Activated CD8-positive, alpha-beta T cell treated with anti-CD3 and anti-CD28 coated beads for 36 hours (primary cell): ENCODE measurements around the gene ADGRL4. TPM values are rescaled to one million over a fixed set of nuclear protein-coding genes. Genes with fewer than 3 reads are reported as not detected.

ENCODE experiments used
- ATAC-seq: fragments of 200-7000 bp; cut with Tn5 transposase; one replicate; pipeline ENCODE4 v1.10.0; 2021; ENCODE audit warnings: mild to moderate bottlenecking, moderate library complexity
- CTCF ChIA-PET: fragments of 350-600 bp; sonication (Branson Sonifier 250); formaldehyde crosslinking; loops from one replicate; lab custom pipeline; 2021; ENCODE audit warnings: antibody characterized with exemption; lab: Charles Lee
- POLR2A ChIA-PET: fragments of 350-600 bp; sonication (Branson Sonifier 250); formaldehyde crosslinking; loops from one replicate; lab custom pipeline; 2021; ENCODE audit warnings: antibody characterized with exemption; lab: Charles Lee
- DNase-seq: peaks from one replicate; pipeline ENCODE4 v3.0.0-alpha.2; 2020
- H3K27ac Mint-ChIP-seq: one replicate; pipeline ENCODE4 v1.8.0; 2021; ENCODE audit warnings: mild to moderate bottlenecking, mixed read lengths
- H3K27me3 Mint-ChIP-seq: one replicate; pipeline ENCODE4 v1.8.0; 2021; ENCODE audit warnings: mixed read lengths
- H3K36me3 Mint-ChIP-seq: one replicate; pipeline ENCODE4 v1.8.0; 2021; ENCODE audit warnings: low read depth, mixed read lengths
- H3K4me1 Mint-ChIP-seq: one replicate; pipeline ENCODE4 v1.8.0; 2021; ENCODE audit warnings: low read depth, mixed read lengths
- H3K4me3 Mint-ChIP-seq: one replicate; pipeline ENCODE4 v1.8.0; 2021; ENCODE audit warnings: mild to moderate bottlenecking, moderate library complexity, mixed read lengths
- H3K9me3 Mint-ChIP-seq: one replicate; pipeline ENCODE4 v1.8.0; 2021; ENCODE audit warnings: mixed read lengths
- intact Hi-C: fragments of 100-400 bp; cut with micrococcal nuclease; formaldehyde crosslinking; loops from one replicate; pipeline ENCODE4 v1.10.0; 2022
- total RNA-seq, 2 experiments: library from RNA; stranded (reverse); gene quantifications; one replicate each; pipeline ENCODE4 v1.2.3, GENCODE V29; 2021
- TF ChIP-seq, protein P1 (sequence below): fragments of 200-600 bp; IDR thresholded peaks from one replicate; pipeline ENCODE4 v1.8.0; 2022; ENCODE audit warnings: antibody characterized with exemption, mild to moderate bottlenecking

The ADGRL4 gene
- total RNA-seq, 2 experiments from 2014 or later, result not detected

DNA sequence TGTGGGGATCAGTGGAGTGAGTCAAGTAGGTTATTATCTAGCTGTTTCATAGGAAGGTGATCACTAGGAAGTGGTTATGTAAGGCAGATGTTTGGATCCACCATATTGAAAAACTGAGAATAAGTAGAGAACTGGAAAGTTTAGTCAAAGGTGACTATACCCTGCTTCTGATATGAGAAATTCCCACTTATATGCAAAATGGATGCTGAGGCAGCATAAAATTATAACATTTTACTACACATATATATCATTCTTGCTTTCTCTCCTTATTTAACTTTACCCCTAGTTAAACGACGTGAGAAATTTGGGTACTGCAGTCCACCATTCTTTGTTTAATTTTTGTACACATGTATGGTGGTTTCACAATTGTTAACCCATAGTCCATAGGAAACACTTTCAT is 142.4 kb downstream of the ADGRL4 start:
- POLR2A ChIA-PET, result no interaction called here
- no peaks in the 10 kb centered on the region for H3K9me3 Mint-ChIP-seq

DNA sequence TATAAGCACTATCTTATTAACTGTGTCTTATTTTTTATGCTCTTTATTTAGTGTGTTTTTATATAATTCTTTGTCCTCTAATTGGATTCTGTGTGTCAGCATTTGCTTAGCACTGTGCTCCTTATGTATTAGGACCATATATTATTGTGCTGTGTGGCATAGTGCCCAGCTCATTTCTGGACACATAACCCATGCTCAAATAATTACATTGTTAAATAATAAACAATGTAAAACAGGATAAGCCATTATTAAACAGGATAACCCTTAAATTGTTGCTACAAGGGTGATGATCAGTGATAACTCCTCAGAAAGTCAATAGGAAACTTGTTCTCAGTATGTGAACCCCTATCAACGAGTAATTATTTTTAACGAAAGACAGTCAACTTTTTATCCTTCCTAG is 150.4 kb downstream of the ADGRL4 start:
- Mint-ChIP-seq H3K9me3 (no peaks in the 10 kb centered on the region), H3K27me3 (peaks cover 2% of the 10 kb centered on the region), H3K4me3 (no peak overlapping the region), H3K36me3 (no peaks in the 10 kb centered on the region), H3K27ac (no peak overlapping the region), H3K4me1 (no peaks in the 10 kb centered on the region)
- ChIA-PET POLR2A (no interaction called here), CTCF (no interaction called here)
- intact Hi-C loops, result no loop called here
- no peak for ATAC-seq
- DNase-seq, result no peak
- TF ChIP-seq, protein P1, sequence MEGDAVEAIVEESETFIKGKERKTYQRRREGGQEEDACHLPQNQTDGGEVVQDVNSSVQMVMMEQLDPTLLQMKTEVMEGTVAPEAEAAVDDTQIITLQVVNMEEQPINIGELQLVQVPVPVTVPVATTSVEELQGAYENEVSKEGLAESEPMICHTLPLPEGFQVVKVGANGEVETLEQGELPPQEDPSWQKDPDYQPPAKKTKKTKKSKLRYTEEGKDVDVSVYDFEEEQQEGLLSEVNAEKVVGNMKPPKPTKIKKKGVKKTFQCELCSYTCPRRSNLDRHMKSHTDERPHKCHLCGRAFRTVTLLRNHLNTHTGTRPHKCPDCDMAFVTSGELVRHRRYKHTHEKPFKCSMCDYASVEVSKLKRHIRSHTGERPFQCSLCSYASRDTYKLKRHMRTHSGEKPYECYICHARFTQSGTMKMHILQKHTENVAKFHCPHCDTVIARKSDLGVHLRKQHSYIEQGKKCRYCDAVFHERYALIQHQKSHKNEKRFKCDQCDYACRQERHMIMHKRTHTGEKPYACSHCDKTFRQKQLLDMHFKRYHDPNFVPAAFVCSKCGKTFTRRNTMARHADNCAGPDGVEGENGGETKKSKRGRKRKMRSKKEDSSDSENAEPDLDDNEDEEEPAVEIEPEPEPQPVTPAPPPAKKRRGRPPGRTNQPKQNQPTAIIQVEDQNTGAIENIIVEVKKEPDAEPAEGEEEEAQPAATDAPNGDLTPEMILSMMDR, result no peak

More for the DNA sequence above, 142.4 kb downstream of the ADGRL4 start:
- DNase-seq (no peak), ATAC-seq (no peak)
- intact Hi-C loops, result no loop called here
- Mint-ChIP-seq H3K4me3 (no peak overlapping the region), H3K36me3 (no peaks in the 10 kb centered on the region), H3K27ac (no peak overlapping the region), H3K4me1 (no peaks in the 10 kb centered on the region), H3K27me3 (no peaks in the 10 kb centered on the region)
- CTCF ChIA-PET, result no interaction called here
- TF ChIP-seq, protein P1, result no peak

DNA sequence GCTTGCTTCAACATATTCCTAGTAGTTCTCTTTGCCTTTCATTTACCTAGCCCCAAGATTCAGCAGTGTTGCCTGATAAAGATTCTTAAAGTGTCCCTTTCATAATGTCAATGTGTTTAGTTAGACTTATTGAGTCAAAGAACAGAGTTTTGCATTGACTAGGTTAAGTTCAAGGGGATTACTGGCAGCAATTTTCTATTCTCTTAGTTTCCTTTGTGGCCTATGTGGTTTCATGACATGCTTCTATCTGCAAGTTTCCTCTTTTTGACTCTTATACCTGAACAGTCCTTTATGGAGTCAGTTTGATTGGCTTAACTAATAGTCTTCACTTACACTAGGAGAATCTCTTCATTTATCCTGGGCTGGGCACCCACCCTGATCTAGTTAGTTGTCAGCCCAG is 151.3 kb downstream of the ADGRL4 start:
- ChIA-PET POLR2A (no interaction called here), CTCF (no interaction called here)
- Mint-ChIP-seq H3K4me1 (no peaks in the 10 kb centered on the region), H3K9me3 (no peaks in the 10 kb centered on the region), H3K36me3 (no peaks in the 10 kb centered on the region), H3K27me3 (peaks cover 2% of the 10 kb centered on the region), H3K27ac (no peak overlapping the region), H3K4me3 (no peak overlapping the region)
- ATAC-seq (no peak), DNase-seq (no peak)
- intact Hi-C loops, result no loop called here
- TF ChIP-seq, protein P1, result no peak

DNA sequence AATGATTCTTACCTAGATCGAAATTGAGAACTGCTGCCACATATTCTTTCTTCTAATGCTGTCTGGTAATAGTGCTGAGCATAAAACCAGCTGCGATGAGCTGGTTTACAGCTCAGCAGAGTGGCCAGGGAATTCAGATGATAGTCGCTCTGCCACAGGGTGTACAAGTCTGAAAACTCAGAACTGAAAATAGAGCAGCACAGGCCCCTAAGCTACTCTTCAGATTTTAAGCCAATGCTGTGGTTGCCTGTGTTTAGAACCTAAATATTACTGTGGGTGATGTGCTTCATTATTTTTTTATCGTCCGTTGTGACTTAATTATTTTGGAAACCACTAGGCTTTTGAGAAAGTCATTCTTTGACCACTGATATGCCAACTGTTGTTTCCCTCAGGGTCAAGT is 152.0 kb downstream of the ADGRL4 start:
- CTCF ChIA-PET, result interaction anchor here (1.3 kb wide), 1 partner anchor 15 kb away, joined by 3 read pairs; no protein-coding TSS in a partner anchor
- DNase-seq (no peak), ATAC-seq (no peak)
- no peak overlapping the region for H3K27ac Mint-ChIP-seq
- intact Hi-C loops, result no loop called here
- H3K4me1 Mint-ChIP-seq, result no peaks in the 10 kb centered on the region
- no peaks in the 10 kb centered on the region for H3K36me3 Mint-ChIP-seq
- no peaks in the 10 kb centered on the region for H3K9me3 Mint-ChIP-seq
- H3K27me3 Mint-ChIP-seq, result peaks cover 2% of the 10 kb centered on the region
- TF ChIP-seq, protein P1, result no peak
- no peak overlapping the region for H3K4me3 Mint-ChIP-seq
- POLR2A ChIA-PET, result no interaction called here

DNA sequence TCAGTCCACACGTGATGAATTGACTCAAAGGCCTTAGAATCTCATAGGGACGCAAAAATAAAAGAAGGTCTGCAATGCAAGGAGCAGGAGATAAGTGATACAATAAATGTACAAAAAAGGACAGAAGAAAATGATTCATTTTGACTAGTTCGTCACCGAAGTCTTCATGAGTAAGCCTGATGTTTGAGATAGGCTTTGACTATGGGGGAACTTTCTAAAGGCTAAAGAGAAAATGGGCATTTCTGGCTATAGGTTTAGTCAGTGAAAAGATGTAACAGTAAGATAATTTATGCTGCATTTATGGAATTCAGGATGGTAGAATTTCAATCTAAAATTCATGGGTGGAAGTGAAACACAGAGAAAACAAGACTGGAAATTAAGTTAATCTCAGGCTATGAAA is 163.0 kb downstream of the ADGRL4 start:
- TF ChIP-seq, protein P1, result no peak
- POLR2A ChIA-PET, result no interaction called here
- Mint-ChIP-seq H3K27ac (no peak overlapping the region), H3K4me1 (no peaks in the 10 kb centered on the region), H3K27me3 (no peaks in the 10 kb centered on the region), H3K4me3 (no peak overlapping the region), H3K9me3 (peaks cover 1% of the 10 kb centered on the region), H3K36me3 (no peaks in the 10 kb centered on the region)
- ATAC-seq (no peak), DNase-seq (no peak)
- intact Hi-C loops, result no loop called here
- CTCF ChIA-PET, result no interaction called here
